B cell (primary cell): ENCODE results near the gene STAT5A. TPM values are rescaled to one million over a fixed set of nuclear protein-coding genes. Genes with fewer than 3 reads are reported as not detected.
A peak's percentile ranks its signal among the peaks of the same experiment; 100 is the strongest.

Experiments used
- ATAC-seq: fragments of 200-7000 bp; cut with Tn5 transposase; one replicate; pipeline ENCODE4 v1.10.0; 2021; ENCODE audit warnings: low read depth, mild to moderate bottlenecking, moderate number of reproducible peaks, moderate library complexity
- CTCF ChIA-PET: fragments of 350-600 bp; sonication (Branson Sonifier 250); formaldehyde crosslinking; loops from one replicate; lab custom pipeline; 2021; ENCODE audit warnings: antibody characterized with exemption, inconsistent platforms; lab: Charles Lee
- POLR2A ChIA-PET: fragments of 350-600 bp; sonication (Branson Sonifier 250); formaldehyde crosslinking; loops from one replicate; lab custom pipeline; 2021; ENCODE audit warnings: antibody characterized with exemption; lab: Charles Lee
- DNase-seq: peaks from one replicate; pipeline ENCODE4 v3.0.0; 2013
- H2AFZ ChIP-seq: 2 replicates; pipeline ENCODE4 v1.6.1; 2012; ENCODE audit warnings: mild to moderate bottlenecking, low read depth, low read length; ENCODE audit not compliant: insufficient read depth, poor library complexity, severe bottlenecking
- H3K27ac ChIP-seq, 2 donors: 1 replicate in 1 of 2; 2 replicates in 1 of 2; pipeline ENCODE4 v1.5.1; 2012 to 2013; ENCODE audit warnings: low read length in 2 of 2, mild to moderate bottlenecking in 2 of 2, moderate library complexity in 1 of 2
- H3K27me3 ChIP-seq, 4 experiments: fragments of 200-600 bp in 1 of 4; sonication (generic) in 1 of 4; replicated peaks in 1 of 4; 1 replicate in 2 of 4; 2 replicates in 2 of 4; pipeline versions ENCODE4 v1.6.1 to v1.7.0; 2013 to 2016; ENCODE audit warnings: low read length in 3 of 4, mild to moderate bottlenecking in 2 of 4, mixed read lengths in 1 of 4, moderate library complexity in 1 of 4; ENCODE audit not compliant: insufficient read depth in 4 of 4, control insufficient read depth in 3 of 4; ENCODE audit errors: control extremely low read depth in 1 of 4
- H3K36me3 ChIP-seq, 2 experiments: replicated peaks in 1 of 2; 1 replicate in 1 of 2; 2 replicates in 1 of 2; pipeline versions ENCODE4 v1.6.1 to v1.7.1; 2013; ENCODE audit warnings: low read length in 1 of 2; ENCODE audit not compliant: insufficient read depth in 2 of 2, control insufficient read depth in 1 of 2; ENCODE audit errors: control extremely low read depth in 1 of 2, extremely low read depth in 1 of 2
- H3K4me1 ChIP-seq, 2 donors: fragments of 200-600 bp in 1 of 2; sonication (generic) in 1 of 2; 1 replicate in 1 of 2; 2 replicates in 1 of 2; pipeline versions ENCODE4 v1.5.1 to v1.6.1; 2013 to 2017; ENCODE audit warnings: low read length in 2 of 2; ENCODE audit not compliant: control insufficient read depth in 2 of 2, insufficient read depth in 2 of 2
- H3K4me2 ChIP-seq: replicated peaks from 2 replicates; pipeline ENCODE3; 2012; ENCODE audit warnings: mild to moderate bottlenecking, low read depth, low read length; ENCODE audit not compliant: poor library complexity, severe bottlenecking
- H3K4me3 ChIP-seq, 5 experiments: fragments of 200-600 bp in 1 of 5; sonication (generic) in 1 of 5; 1 replicate in 3 of 5; 2 replicates in 2 of 5; pipeline versions ENCODE4 v1.5.1 to v1.7.0; 2011 to 2016; ENCODE audit warnings: low read length in 4 of 5, mild to moderate bottlenecking in 4 of 5, low read depth in 2 of 5, control low read depth in 1 of 5, moderate library complexity in 1 of 5; ENCODE audit not compliant: insufficient read depth in 1 of 5; ENCODE audit errors: control extremely low read depth in 1 of 5, extremely low read depth in 1 of 5
- H3K79me2 ChIP-seq: fragments of 200-600 bp; sonication (generic); one replicate; pipeline ENCODE4 v1.6.0; 2016; ENCODE audit warnings: low read length; ENCODE audit not compliant: control insufficient read depth, insufficient read depth
- H3K9ac ChIP-seq: fragments of 200-600 bp; sonication (generic); 2 replicates; pipeline ENCODE4 v1.6.1; 2017; ENCODE audit warnings: mild to moderate bottlenecking, low read length, moderate library complexity
- H3K9me3 ChIP-seq, 3 donors: one replicate each; pipeline versions ENCODE4 v1.6.1 to v1.7.1; 2013; ENCODE audit warnings: low read length in 2 of 3; ENCODE audit not compliant: control insufficient read depth in 2 of 3, insufficient read depth in 1 of 3; ENCODE audit errors: control extremely low read depth in 1 of 3
- H4K20me1 ChIP-seq: 2 replicates; pipeline ENCODE4 v1.6.0; 2012; ENCODE audit warnings: mild to moderate bottlenecking, low read length; ENCODE audit not compliant: insufficient read depth, control insufficient read depth, poor library complexity, severe bottlenecking
- H3K27ac Mint-ChIP-seq: one replicate; pipeline ENCODE4 v1.8.0; 2021; ENCODE audit warnings: mixed read lengths
- H3K27me3 Mint-ChIP-seq: one replicate; pipeline ENCODE4 v1.8.0; 2021; ENCODE audit warnings: mixed read lengths
- H3K4me1 Mint-ChIP-seq: one replicate; pipeline ENCODE4 v1.8.0; 2021; ENCODE audit warnings: mixed read lengths
- H3K4me3 Mint-ChIP-seq: one replicate; pipeline ENCODE4 v1.8.0; 2021; ENCODE audit warnings: mixed read lengths
- H3K9me3 Mint-ChIP-seq: one replicate; pipeline ENCODE4 v1.8.0; 2022; ENCODE audit warnings: mixed read lengths; ENCODE audit not compliant: insufficient read depth
- EZH2 ChIP-seq: IDR thresholded peaks from 2 replicates; pipeline ENCODE4 v1.6.1; 2012; ENCODE audit warnings: borderline replicate concordance, low read depth, mild to moderate bottlenecking, moderate library complexity, low read length; ENCODE audit not compliant: insufficient read depth, poor library complexity, severe bottlenecking
- WGBS: methylation state at CpG from one replicate; pipeline ENCODE4 v1.1.5; 2013; ENCODE audit warnings: missing lambda C conversion rate; ENCODE audit not compliant: insufficient coverage; 5-methylcytosine and 5-hydroxymethylcytosine counted together
- intact Hi-C: fragments of 100-400 bp; cut with micrococcal nuclease; formaldehyde crosslinking; loops from one replicate; pipeline ENCODE4 v1.10.0; 2022
- polyA plus RNA-seq: library from polyadenylated mRNA; depleted of rRNA; stranded (reverse); fragments of >200 nt; gene quantifications from 2 replicates; pipeline ENCODE4 v1.2.3, GENCODE V29; 2012
- total RNA-seq, 2 donors: library from RNA; stranded (reverse); fragments of 120-200 nt in 1 of 2; gene quantifications; 1 replicate in 1 of 2; 2 replicates in 1 of 2; pipeline versions ENCODE4 v1.2.3 to v1.2.4, GENCODE V29; 2013 to 2022
- TF ChIP-seq, protein P1 (sequence below): fragments of 200-600 bp; IDR thresholded peaks from one replicate; pipeline ENCODE4 v1.8.0; 2022; ENCODE audit warnings: antibody characterized with exemption, mild to moderate bottlenecking

Gene STAT5A
- total and polyA plus RNA-seq, 2 donors (not counting 1 experiment from before 2014, with no cell fraction given), result 48.8 to 110 TPM

DNA sequence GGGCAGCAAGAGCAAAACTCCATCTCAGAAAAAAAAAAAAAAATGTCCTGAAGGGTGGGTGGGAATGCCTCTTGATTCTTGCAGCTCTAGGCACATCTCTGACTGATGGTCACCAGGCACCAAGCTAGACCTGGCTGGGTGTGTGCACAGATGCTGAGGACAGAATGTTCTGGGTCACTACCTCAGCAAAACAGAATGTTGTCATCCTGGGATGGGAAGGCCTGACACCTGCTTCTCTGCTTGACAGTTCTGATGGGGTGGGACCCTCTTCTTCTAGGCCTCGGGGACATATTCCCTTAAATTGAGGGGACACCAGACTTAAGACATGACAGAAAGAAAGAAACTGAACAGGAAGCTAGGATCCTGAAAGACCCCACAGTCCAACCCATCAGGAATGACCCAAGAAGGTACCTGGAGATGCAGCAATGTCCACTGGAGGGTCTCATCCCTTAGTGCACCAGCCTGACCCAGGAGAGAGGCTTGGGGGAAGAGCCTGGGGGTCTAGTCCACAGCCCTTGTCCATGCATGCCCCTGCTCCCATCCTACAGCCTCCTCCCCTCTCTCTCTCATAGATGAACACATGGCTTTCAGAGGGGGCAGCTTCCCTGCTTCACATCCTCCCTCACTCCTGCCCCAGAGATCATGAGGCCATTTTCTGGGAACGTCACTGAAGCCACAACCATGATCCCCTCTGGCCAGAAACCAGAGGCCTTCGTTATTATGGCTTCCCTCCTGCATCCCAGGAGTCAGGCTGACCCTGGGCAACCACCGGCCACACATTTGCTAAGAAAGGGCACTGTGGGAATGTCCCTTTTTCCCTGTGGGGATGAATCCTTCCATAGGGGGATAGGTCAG lies 8.3 kb upstream of the STAT5A start:
- no peak overlapping the region for H3K4me3 Mint-ChIP-seq

More for the DNA sequence above, 8.3 kb upstream of the STAT5A start:
- Histone ChIP-seq H3K36me3 (no peaks in the 10 kb centered on the region), H4K20me1 (no peaks in the 10 kb centered on the region), H3K27ac (no peak overlapping the region), H3K4me2 (no peak overlapping the region), H3K9ac (no peak overlapping the region), H3K4me1 (peaks cover 7 to 15% of the 10 kb centered on the region in 2 donors), H2AFZ (no peak overlapping the region), H3K27me3 (no peaks in the 10 kb centered on the region), H3K79me2 (peaks cover 9% of the 10 kb centered on the region), H3K9me3 (no peaks in the 10 kb centered on the region), H3K4me3 (no peak overlapping the region)
- 91% methylated on average over 4 of the region's 4 CpGs for WGBS
- TF ChIP-seq, protein P1, sequence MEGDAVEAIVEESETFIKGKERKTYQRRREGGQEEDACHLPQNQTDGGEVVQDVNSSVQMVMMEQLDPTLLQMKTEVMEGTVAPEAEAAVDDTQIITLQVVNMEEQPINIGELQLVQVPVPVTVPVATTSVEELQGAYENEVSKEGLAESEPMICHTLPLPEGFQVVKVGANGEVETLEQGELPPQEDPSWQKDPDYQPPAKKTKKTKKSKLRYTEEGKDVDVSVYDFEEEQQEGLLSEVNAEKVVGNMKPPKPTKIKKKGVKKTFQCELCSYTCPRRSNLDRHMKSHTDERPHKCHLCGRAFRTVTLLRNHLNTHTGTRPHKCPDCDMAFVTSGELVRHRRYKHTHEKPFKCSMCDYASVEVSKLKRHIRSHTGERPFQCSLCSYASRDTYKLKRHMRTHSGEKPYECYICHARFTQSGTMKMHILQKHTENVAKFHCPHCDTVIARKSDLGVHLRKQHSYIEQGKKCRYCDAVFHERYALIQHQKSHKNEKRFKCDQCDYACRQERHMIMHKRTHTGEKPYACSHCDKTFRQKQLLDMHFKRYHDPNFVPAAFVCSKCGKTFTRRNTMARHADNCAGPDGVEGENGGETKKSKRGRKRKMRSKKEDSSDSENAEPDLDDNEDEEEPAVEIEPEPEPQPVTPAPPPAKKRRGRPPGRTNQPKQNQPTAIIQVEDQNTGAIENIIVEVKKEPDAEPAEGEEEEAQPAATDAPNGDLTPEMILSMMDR, result no peak
- TF ChIP-seq EZH2, result no peak
- ATAC-seq (no peak), DNase-seq (peak; percentile 3)
- no peaks in the 10 kb centered on the region for H3K27me3 Mint-ChIP-seq
- intact Hi-C loops, result loop anchor here (10.0 kb wide), 1 partner anchor 55 kb away; no protein-coding TSS in a partner anchor
- peaks cover 18% of the 10 kb centered on the region for H3K4me1 Mint-ChIP-seq
- CTCF ChIA-PET, result interaction anchor here (0.6 to 1.3 kb wide), 3 partner anchors 58 to 255 kb away, joined by 3 to 5 read pairs (median 4); no protein-coding TSS in a partner anchor
- H3K9me3 Mint-ChIP-seq, result no peaks in the 10 kb centered on the region
- POLR2A ChIA-PET, result interaction anchor here (0.7 kb wide), 1 partner anchor 9 kb away, joined by 4 read pairs; no protein-coding TSS in a partner anchor
- H3K27ac Mint-ChIP-seq, result no peak overlapping the region
